Tibial nerve (tissue), 4 donors: ENCODE measurements around the gene ZNF141. TPM values are rescaled to one million over a fixed set of nuclear protein-coding genes. Genes with fewer than 3 reads are reported as not detected.

ENCODE experiments used
- DNase-seq, 2 donors: peaks; one replicate each; pipeline ENCODE4 v3.0.0-alpha.2; 2019; ENCODE audit warnings: low spot score in 2 of 2
- H3K27ac ChIP-seq, 4 donors: fragments of 200-600 bp; sonication (generic) in 3 of 4; one replicate each; pipeline ENCODE4 v1.5.1; 2017 to 2019; ENCODE audit warnings: mild to moderate bottlenecking in 1 of 4
- H3K27me3 ChIP-seq, 2 donors: fragments of 200-600 bp; sonication (generic) in 1 of 2; one replicate each; pipeline versions ENCODE4 v1.5.1 to v1.6.0; 2017 to 2019
- H3K36me3 ChIP-seq, 3 donors: fragments of 200-600 bp; sonication (generic); one replicate each; pipeline ENCODE4 v1.5.1; 2018 to 2019
- H3K4me1 ChIP-seq, 4 donors: fragments of 200-600 bp; sonication (generic) in 3 of 4; one replicate each; pipeline ENCODE4 v1.5.1; 2017 to 2019
- H3K4me3 ChIP-seq, 4 donors: fragments of 200-600 bp; sonication (generic) in 3 of 4; one replicate each; pipeline ENCODE4 v1.5.1; 2017 to 2019; ENCODE audit warnings: mild to moderate bottlenecking in 1 of 4, moderate library complexity in 1 of 4
- H3K9me3 ChIP-seq, 4 donors: fragments of 200-600 bp; sonication (generic) in 3 of 4; one replicate each; pipeline ENCODE4 v1.5.1; 2017 to 2019
- CTCF ChIP-seq, 5 experiments: fragments of 200-600 bp in 3 of 5; fragments of 450-650 bp in 2 of 5; sonication (generic) in 3 of 5; IDR thresholded peaks; one replicate each; pipeline ENCODE4 v1.5.1; 2016 to 2019; ENCODE audit warnings: antibody characterized with exemption in 5 of 5, mild to moderate bottlenecking in 3 of 5, moderate library complexity in 2 of 5
- EP300 ChIP-seq, 2 donors: sonication (generic); formaldehyde crosslinking; IDR thresholded peaks; one replicate each; pipeline ENCODE4 v1.6.1; 2017; ENCODE audit warnings: antibody characterized with exemption in 2 of 2, mild to moderate bottlenecking in 1 of 2
- POLR2A ChIP-seq, 2 donors: fragments of 450-650 bp; IDR thresholded peaks; one replicate each; pipeline ENCODE4 v1.6.1; 2017; ENCODE audit warnings: antibody characterized with exemption in 2 of 2, mild to moderate bottlenecking in 2 of 2, moderate library complexity in 2 of 2
- WGBS, 2 donors: methylation state at CpG; one replicate each; pipeline ENCODE4 v1.1.5; 2018; 5-methylcytosine and 5-hydroxymethylcytosine counted together
- small RNA-seq: library from RNA; depleted of rRNA; stranded (forward); fragments of <200 nt; gene quantifications from one replicate; pipeline ENCODE3, GENCODE V24; 2016
- total RNA-seq, 4 donors: library from RNA; depleted of rRNA; stranded (reverse); fragments of >200 nt; gene quantifications; one replicate each; pipeline ENCODE4 v1.1.0, GENCODE V29; 2016

Gene ZNF141
- total RNA-seq, 4 donors from 2014 or later, result 26.1 to 33.1 (median 29.6) TPM

GRCh38 chr4:422587-422986 lies 85.0 kb downstream of the ZNF141 start:
- peaks cover 10 to 99% (median 65%) of the 10 kb centered on the region in 4 donors for H3K9me3 ChIP-seq
- H3K27me3 ChIP-seq, result no peaks in the 10 kb centered on the region
- peaks cover 0 to 20% (median 7%) of the 10 kb centered on the region in 3 donors for H3K36me3 ChIP-seq
- H3K4me3 ChIP-seq, result no peak overlapping the region
- 96% methylated on average over 2 of the region's 2 CpGs for WGBS, 2 donors
- no peak overlapping the region for H3K27ac ChIP-seq
- DNase-seq, result no peak
- no peaks in the 10 kb centered on the region for H3K4me1 ChIP-seq
- TF ChIP-seq POLR2A (IDR thresholded peaks at IDR 0.05) (no peak), EP300 (IDR thresholded peaks at IDR 0.05) (no peak), CTCF (IDR thresholded peaks at IDR 0.05) (no peak)

Small RNA genes lying within 50 kb of the gene (small RNA-seq; reads per million reads assigned to genes)
- gene AC079140.2 (not detected), gene MIR571 (not detected), gene ZNF519P4 (not detected)

Other genes starting within 250 kb of the ZNF141 start
- 10 to 100 TPM in 2 of 4 donors, 1 to 10 TPM in 2; 7.2 to 12.0 (median 10.1) TPM for gene ZNF718, start 213.3 kb upstream of the ZNF141 start, total RNA-seq
- gene ZNF732, start 32.3 kb upstream of the ZNF141 start, total RNA-seq, result under 1 TPM in 3 of 4 donors, not detected in 1; 0.39 to 0.63 (median 0.44) TPM
- gene ZNF721, start 161.3 kb downstream of the ZNF141 start, total RNA-seq, result 10 to 100 TPM; 22.9 to 47.4 (median 44.3) TPM
- gene PIGG, start 161.4 kb downstream of the ZNF141 start, total RNA-seq, result 100 to 1,000 TPM in 1 of 4 donors, 10 to 100 TPM in 3; 74.9 to 128 (median 83.5) TPM
- not detected for gene TMEM271, start 238.5 kb downstream of the ZNF141 start, total RNA-seq